AG04449 (cell line): ENCODE data around the gene BAIAP2.

ENCODE experiments used
- CTCF ChIA-PET: fragments of 350-600 bp; formaldehyde crosslinking; extraction: SDS; loops from one replicate; lab custom pipeline; 2021; ENCODE audit warnings: antibody characterized with exemption; lab: Yijun Ruan, JAX
- POLR2A ChIA-PET: fragments of 400-600, 350-600 bp; formaldehyde crosslinking; extraction: SDS; loops from one replicate; lab custom pipeline; 2020; ENCODE audit warnings: antibody characterized with exemption, inconsistent platforms; lab: Yijun Ruan, JAX
- DNase-seq: peaks from one replicate; pipeline ENCODE4 v3.0.0-alpha.2; 2010; ENCODE audit warnings: low read depth, low spot score
- H3K4me3 ChIP-seq: 2 replicates; pipeline ENCODE4 v1.5.1; 2011; ENCODE audit warnings: low read depth, mild to moderate bottlenecking, control low read depth, low read length
- TF ChIP-seq, protein P1 (sequence below): IDR thresholded peaks from one replicate; pipeline ENCODE4 v1.5.1; 2011; ENCODE audit warnings: mild to moderate bottlenecking, moderate library complexity, low read length, control low read depth, inconsistent platforms; ENCODE audit not compliant: insufficient read depth; ENCODE audit errors: missing control alignments

The BAIAP2 gene

DNA sequence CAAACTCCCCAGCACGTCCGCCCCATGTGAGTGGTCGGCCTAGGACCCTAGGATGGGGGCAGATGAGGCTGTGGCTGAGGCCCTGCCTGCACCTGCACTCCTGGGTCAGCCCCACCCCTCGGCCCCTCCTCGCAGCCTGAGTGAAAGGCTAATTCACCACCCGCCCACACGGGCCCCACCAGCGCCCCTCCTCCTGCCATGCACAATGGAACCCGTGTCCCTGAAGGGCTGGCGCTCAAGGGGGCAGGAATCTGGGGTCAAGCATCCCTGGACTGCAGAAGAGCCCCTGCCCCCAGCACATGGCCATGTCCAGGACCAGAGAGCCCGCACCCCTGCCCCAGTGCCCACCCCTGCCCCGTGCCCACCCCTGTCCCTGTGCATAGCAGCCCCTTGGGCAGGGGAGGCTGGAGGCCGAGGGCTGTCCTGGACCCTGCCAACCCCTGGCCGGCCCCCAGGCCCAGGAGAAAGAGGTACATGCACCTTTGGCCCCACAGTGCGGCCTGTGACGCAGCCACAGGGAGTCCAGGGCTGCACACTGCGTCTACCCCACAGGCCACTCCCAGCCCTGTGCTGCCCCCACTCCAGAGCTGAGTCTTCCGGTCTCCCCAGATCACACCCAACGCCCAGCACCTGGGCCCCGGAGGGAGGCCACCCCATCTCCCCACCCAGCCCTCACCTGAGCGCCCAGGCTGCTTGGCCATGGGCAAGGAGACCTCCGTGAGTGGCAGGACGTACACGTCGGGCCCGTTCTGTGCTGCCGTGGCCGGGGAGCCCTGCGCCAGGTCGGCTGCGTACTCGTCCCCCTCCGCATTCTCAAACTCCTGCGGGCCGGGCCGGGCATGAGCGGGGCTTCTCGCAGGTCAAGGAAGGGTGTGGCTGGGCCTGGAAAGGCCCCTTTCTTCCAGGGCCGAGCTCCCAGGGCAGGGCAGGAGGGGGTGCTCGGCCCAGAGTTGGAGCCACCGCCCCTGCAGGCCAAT is 95.7 kb downstream of the BAIAP2 start:
- ChIA-PET POLR2A (interaction anchor here (0.6 kb wide), 1 partner anchor 312 kb away, joined by 3 read pairs; no protein-coding TSS in a partner anchor), CTCF (interaction anchor here (7.0 kb wide), 1 partner anchor 12 kb away, joined by 38 read pairs; no protein-coding TSS in a partner anchor)
- no peak overlapping the region for H3K4me3 ChIP-seq
- TF ChIP-seq, protein P1, sequence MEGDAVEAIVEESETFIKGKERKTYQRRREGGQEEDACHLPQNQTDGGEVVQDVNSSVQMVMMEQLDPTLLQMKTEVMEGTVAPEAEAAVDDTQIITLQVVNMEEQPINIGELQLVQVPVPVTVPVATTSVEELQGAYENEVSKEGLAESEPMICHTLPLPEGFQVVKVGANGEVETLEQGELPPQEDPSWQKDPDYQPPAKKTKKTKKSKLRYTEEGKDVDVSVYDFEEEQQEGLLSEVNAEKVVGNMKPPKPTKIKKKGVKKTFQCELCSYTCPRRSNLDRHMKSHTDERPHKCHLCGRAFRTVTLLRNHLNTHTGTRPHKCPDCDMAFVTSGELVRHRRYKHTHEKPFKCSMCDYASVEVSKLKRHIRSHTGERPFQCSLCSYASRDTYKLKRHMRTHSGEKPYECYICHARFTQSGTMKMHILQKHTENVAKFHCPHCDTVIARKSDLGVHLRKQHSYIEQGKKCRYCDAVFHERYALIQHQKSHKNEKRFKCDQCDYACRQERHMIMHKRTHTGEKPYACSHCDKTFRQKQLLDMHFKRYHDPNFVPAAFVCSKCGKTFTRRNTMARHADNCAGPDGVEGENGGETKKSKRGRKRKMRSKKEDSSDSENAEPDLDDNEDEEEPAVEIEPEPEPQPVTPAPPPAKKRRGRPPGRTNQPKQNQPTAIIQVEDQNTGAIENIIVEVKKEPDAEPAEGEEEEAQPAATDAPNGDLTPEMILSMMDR = no peak
- DNase-seq = no peak

DNA sequence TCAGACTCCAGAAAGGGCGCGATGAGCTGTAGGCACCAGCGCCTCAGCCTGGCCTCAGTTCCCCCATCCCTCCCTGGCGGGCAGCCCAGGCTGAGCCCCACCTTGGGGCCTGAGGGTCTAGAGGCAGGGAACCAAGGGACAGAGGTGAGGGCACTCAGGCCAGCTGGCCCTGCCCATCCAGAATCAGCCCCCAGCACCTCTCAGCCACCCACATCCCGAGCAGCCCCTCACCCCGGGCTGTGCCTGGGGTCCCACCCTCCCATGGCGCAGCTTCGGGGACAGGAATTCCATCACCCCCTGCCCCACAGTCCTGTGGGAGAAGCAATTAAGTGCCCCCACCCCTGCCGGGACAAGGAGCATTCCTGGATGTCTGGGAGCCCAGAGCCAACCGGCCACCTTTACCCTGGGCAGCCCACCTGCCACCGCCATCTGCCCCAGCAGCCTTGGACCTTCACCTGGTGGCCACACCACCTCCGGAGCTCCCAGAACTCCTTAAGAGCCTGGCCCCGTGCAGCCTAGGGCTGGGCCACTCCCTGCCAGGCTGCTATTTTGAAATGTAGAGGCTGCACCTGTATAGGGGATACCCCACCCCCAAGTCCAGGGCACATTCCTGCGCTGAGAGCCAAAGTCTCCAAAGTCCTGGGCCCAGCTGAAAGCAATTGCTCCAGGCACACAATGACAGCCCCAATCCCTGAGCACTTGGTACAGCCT is 96.7 kb downstream of the BAIAP2 start:
- no peak overlapping the region for H3K4me3 ChIP-seq
- CTCF ChIA-PET = interaction anchor here (7.0 kb wide), 1 partner anchor 11 kb away, joined by 38 read pairs; no protein-coding TSS in a partner anchor
- POLR2A ChIA-PET = no interaction called here
- DNase-seq = no peak
- TF ChIP-seq, protein P1 = no peak

DNA sequence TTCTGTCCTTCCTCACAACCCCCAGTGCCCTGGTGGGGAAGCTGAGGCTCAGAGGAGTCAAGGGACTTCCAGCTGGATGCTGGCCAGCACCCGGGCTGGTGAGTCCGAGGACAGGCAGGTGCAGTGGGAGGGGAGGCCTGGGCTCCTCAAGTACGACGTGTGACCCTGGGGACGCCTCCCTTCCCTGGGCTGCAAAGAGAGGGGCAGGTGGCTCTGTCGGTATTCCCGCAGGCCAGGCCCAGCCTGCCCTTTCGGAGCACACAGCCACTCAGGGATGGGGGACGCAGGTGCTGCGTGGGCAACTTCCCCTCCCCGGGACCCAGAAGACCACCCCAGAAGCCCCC is 97.2 kb downstream of the BAIAP2 start:
- no peak overlapping the region for H3K4me3 ChIP-seq
- no peak for DNase-seq
- ChIA-PET CTCF (interaction anchor here (7.0 kb wide), 1 partner anchor 11 kb away, joined by 38 read pairs; no protein-coding TSS in a partner anchor), POLR2A (no interaction called here)
- TF ChIP-seq, protein P1 = no peak

DNA sequence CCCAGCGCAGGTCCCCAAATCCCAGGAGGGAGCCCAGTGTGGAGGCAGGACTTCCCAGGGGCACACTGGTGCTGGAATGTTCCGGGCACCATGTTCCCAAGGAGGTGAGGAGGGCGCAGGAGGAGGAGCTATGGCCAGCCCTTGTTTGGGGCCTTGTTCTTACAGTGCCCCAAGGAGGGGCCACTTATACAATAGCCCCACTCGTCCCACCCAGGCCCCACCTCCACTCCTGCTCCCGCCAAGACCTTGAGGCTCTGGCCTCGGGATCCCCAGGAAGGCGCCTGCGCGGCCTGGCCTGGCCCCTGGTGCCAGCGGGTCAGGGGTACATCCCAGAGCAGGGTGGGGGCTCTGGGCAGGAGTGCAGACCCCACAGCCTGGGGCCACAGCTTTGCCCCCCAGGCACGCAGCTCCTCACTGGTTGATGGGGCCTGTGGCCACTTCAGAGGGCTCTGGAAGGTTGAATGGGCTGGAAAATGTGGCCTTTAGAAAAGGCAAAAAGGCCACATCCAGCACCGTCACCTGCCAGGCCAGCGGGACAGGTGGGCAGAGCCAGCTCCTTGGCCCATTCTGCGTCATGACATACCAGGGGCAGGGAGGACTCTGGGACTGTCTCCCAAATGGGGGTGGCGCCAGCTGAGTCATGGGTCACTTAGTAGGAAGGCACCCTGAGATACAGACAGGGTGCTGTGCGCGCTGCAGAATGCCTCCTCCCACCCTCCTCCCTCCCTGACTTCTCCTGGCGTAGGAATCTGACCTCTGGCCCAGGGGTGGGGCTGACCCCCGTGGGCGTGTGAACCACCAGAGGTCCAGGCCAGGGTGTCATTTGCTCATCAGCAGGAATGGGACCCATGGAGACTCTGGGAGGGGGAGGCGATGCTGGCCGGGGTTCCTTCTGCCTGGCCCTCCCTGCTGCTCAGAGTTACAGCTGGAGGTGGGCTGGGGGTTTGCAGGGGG is 98.1 kb downstream of the BAIAP2 start:
- H3K4me3 ChIP-seq = no peak overlapping the region
- POLR2A ChIA-PET = no interaction called here
- CTCF ChIA-PET = interaction anchor here (7.0 kb wide), 1 partner anchor 10 kb away, joined by 38 read pairs; no protein-coding TSS in a partner anchor
- no peak for DNase-seq
- TF ChIP-seq, protein P1 = no peak

DNA sequence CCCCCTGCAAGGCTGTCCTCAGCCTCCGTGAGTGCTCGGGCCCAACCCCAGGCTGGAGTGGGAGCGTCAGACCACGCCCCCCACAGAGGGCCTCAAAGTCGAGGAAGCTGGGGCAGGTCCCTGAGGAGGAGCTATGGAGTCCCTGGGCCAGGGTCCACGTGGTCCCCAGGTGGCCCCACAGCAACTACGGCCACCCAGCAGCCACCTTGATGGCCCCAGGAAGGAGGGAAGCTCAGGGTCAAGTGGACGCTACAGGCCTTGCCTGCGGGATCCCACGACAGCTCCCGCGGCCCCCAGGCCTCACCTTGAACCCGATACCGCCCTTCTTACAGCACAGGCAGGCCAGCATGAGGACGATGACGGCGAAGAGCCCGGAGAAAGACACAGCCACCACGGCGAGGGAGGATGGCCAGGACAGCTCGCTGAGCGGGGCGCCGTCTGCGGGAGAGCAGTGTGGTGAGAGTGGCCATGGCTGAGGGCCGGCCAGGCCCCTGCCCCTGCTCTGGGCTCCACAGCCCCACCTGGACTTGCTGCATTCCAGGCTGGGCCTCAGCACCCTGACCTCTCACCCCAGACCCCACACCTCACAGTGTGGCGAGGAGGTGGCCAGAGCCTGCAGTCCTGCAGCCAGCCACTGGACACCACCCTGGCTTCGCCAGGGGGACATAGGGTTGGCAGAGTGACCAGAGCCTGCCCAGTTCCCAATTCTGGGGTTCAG is 99.3 kb downstream of the BAIAP2 start:
- TF ChIP-seq, protein P1 = no peak
- no peak overlapping the region for H3K4me3 ChIP-seq
- DNase-seq = no peak
- POLR2A ChIA-PET = no interaction called here
- CTCF ChIA-PET = interaction anchor here (7.0 kb wide), 1 partner anchor 9 kb away, joined by 38 read pairs; no protein-coding TSS in a partner anchor
